Heart left ventricle (tissue), 16 donors: ENCODE results near the gene KLHL6. TPM values are rescaled to one million over a fixed set of nuclear protein-coding genes. Genes with fewer than 3 reads are reported as not detected.

Source experiments
- ATAC-seq, 4 donors: fragments of 200-7000 bp; cut with Tn5 transposase; one replicate each; pipeline ENCODE4 v1.9.1; 2020 to 2022; ENCODE audit warnings: moderate library complexity in 4 of 4, mild to moderate bottlenecking in 3 of 4, moderate number of reproducible peaks in 1 of 4
- DNase-seq, 5 donors: peaks; one replicate each; pipeline ENCODE4 v3.0.0-alpha.2; 2020
- H3K27ac ChIP-seq, 12 donors: fragments of 200-600 bp; sonication (generic) in 4 of 12; one replicate each; pipeline versions ENCODE4 v1.5.0 to v1.8.0; 2016 to 2022; ENCODE audit warnings: mild to moderate bottlenecking in 2 of 12
- H3K27me3 ChIP-seq, 9 donors: fragments of 200-600 bp; sonication (generic) in 2 of 9; one replicate each; pipeline versions ENCODE4 v1.5.1 to v1.8.0; 2016 to 2022; ENCODE audit warnings: mild to moderate bottlenecking in 3 of 9
- H3K36me3 ChIP-seq, 9 donors: fragments of 200-600 bp; sonication (generic) in 2 of 9; one replicate each; pipeline versions ENCODE4 v1.5.0 to v1.8.0; 2018 to 2022; ENCODE audit warnings: mild to moderate bottlenecking in 2 of 9
- H3K4me1 ChIP-seq, 12 donors: fragments of 200-600 bp; sonication (generic) in 4 of 12; one replicate each; pipeline versions ENCODE4 v1.5.0 to v1.8.0; 2016 to 2022; ENCODE audit warnings: mild to moderate bottlenecking in 3 of 12
- H3K4me3 ChIP-seq, 12 donors: fragments of 200-600 bp; sonication (generic) in 4 of 12; one replicate each; pipeline versions ENCODE4 v1.5.0 to v1.8.0; 2017 to 2022; ENCODE audit warnings: mild to moderate bottlenecking in 9 of 12, moderate library complexity in 4 of 12
- H3K9me3 ChIP-seq, 12 donors: fragments of 200-600 bp; sonication (generic) in 4 of 12; one replicate each; pipeline versions ENCODE4 v1.5.0 to v1.8.0; 2016 to 2022; ENCODE audit warnings: mild to moderate bottlenecking in 1 of 12
- CTCF ChIP-seq, 12 donors: fragments of 200-600 bp; sonication (generic) in 4 of 12; IDR thresholded peaks; one replicate each; pipeline versions ENCODE4 v1.5.0 to v1.8.0; 2018 to 2022; ENCODE audit warnings: antibody characterized with exemption in 12 of 12, mild to moderate bottlenecking in 5 of 12
- POLR2A ChIP-seq, 2 donors: fragments of 450-650 bp; IDR thresholded peaks; one replicate each; pipeline ENCODE4 v1.6.1; 2017; ENCODE audit warnings: antibody characterized with exemption in 2 of 2, mild to moderate bottlenecking in 2 of 2, moderate library complexity in 2 of 2
- WGBS, 4 donors: extraction: QIAGEN DNeasy Blood & Tissue Kit in 2 of 4; methylation state at CpG; one replicate each; pipeline versions ENCODE4 v1.1.5 to v1.1.7; 2013 to 2018; 5-methylcytosine and 5-hydroxymethylcytosine counted together
- intact Hi-C, 10 donors: fragments of 100-400 bp; cut with DNase I; formaldehyde crosslinking; loops; one replicate each; pipeline versions ENCODE4 v1.11.1 to v1.14.2; 2022
- polyA plus RNA-seq, 2 donors: library from polyadenylated mRNA; stranded (reverse); fragments of 200-250 nt; gene quantifications; one replicate each; pipeline ENCODE4 v1.2.3, GENCODE V29; 2013
- total RNA-seq, 9 donors: library from RNA; depleted of rRNA in 2 of 9; stranded (reverse); fragments of >200 nt in 2 of 9; fragmentation: NEBNext Ultra II Directional in 3 of 9; extraction: Animal tissue kit (Norgen Biotek cat#: 25700) in 3 of 9; gene quantifications; one replicate each; pipeline versions ENCODE4 v1.1.0 to v1.2.4, GENCODE V29; 2016 to 2023
- donor health status: ischemic (EF 13 %, LVEDD 7.1; RV severe dilation, severe dysfunction).
- donor health status: healthy with polysubstance abuse.
- donor health status: DM: no; HTN: yes; CAD: no.
- donor health status: DM: no; HTN: no; CAD: no.
- donor health status: ischemic (EF 25% LVEDD 6.9; RV normal size, moderate dysfunction).
- donor health status: ischemic (EF 25% LVEDD 5.7; RV mildly dilated, moderate dysfunction).
- donor health status: healthy.
- donor health status: DM: yes; HTN: yes; CAD: no.
- donor health status: ischemic (EF 35%, LVEDD 5.7; RV mildly dilated, moderate dysfunction).
- donor health status: nonischemic (EF 11% LVEDD 7.7; RV severe dilation, severe dysfunction).
- donor health status: DM: yes; HTN: yes; CAD: no.
- donor health status: PGD.
- donor health status: ischemic (EF 29% LVEDD 5.4; RV normal size, mild dysfunction).
- donor health status: nonischemic (EF 23%, LVEDD 6.1; RV moderate dilation, normal function).

KLHL6 gene
- total and polyA plus RNA-seq, 11 donors = 0.46 to 8.1 (median 0.83) TPM

- Histone ChIP-seq H3K4me3 (no peak overlapping the region), H3K27me3 (no peaks in the 10 kb centered on the region), H3K27ac (peak overlapping the region in 1 of 12 donors; percentile 71), H3K9me3 (peaks cover 0 to 6% (median 0%) of the 10 kb centered on the region in 12 donors), H3K36me3 (no peaks in the 10 kb centered on the region), H3K4me1 (peaks cover 0 to 71% (median under 1%) of the 10 kb centered on the region in 12 donors)
- ATAC-seq (no peak), DNase-seq (no peak)
- no peak for TF ChIP-seq CTCF (IDR thresholded peaks at IDR 0.05)
- no peak for TF ChIP-seq POLR2A (IDR thresholded peaks at IDR 0.05)
- 89 to 93% (median 90%) methylated on average over 9 of the region's 9 CpGs for WGBS, 4 donors
- intact Hi-C loops = no loop called here
These were observed 19.1 kb downstream of the KLHL6 start for GRCh38 chr3:183536238-183536880.

GRCh38 chr3:183534249-183534648, 21.3 kb downstream of the KLHL6 start:
- no peak overlapping the region for H3K27ac ChIP-seq
- H3K4me3 ChIP-seq = no peak overlapping the region
- WGBS, 4 donors = 91 to 98% (median 97%) methylated on average over 4 of the region's 4 CpGs
- H3K27me3 ChIP-seq = no peaks in the 10 kb centered on the region
- no peaks in the 10 kb centered on the region for H3K36me3 ChIP-seq
- ATAC-seq (no peak), DNase-seq (no peak)
- H3K9me3 ChIP-seq = peaks cover 0 to 6% (median 0%) of the 10 kb centered on the region in 12 donors
- H3K4me1 ChIP-seq = peaks cover 0 to 68% (median 4%) of the 10 kb centered on the region in 12 donors
- TF ChIP-seq POLR2A (IDR thresholded peaks at IDR 0.05) (no peak), CTCF (IDR thresholded peaks at IDR 0.05) (no peak)
- intact Hi-C loops = no loop called here

DNA sequence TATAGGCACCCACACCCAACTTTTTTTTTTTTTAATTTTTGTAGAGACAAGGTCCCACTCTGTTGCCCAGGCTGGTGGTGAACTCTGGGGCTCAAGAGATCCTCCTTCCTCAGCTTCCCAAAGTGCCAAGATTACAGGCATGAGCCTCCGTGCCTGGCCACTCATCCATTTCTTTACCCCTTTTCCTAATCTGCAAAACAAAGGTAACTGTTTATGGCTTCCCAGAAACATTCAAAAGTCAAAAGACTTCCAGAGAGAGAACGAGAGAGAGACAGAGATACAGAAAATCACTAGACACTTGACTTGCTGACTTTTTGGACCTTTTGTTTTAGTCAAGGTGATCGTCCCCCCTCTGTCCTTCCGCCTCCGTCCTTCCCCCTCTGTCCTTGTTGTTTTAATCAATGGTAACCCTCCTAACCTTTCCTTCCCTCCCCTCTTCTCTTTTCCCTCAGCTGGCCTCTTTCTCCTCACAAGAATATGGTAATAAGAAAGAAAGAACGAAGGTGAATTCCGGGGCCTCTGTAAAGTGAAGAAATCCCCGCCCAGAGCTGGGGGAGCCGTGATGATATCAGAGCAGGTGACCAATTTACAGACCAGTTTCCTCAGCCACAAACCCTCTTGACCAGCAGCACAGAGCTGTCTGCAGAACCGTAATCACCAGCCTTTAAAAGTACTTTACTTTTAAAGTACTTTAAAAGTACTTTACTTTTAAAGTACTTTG, 21.9 kb downstream of the KLHL6 start:
- Histone ChIP-seq H3K27me3 (no peaks in the 10 kb centered on the region), H3K4me3 (no peak overlapping the region), H3K9me3 (peaks cover 0 to 6% (median 0%) of the 10 kb centered on the region in 12 donors), H3K27ac (no peak overlapping the region), H3K36me3 (no peaks in the 10 kb centered on the region), H3K4me1 (peaks cover 0 to 61% (median 4%) of the 10 kb centered on the region in 12 donors)
- DNase-seq (no peak), ATAC-seq (no peak)
- no peak for TF ChIP-seq CTCF (IDR thresholded peaks at IDR 0.05)
- TF ChIP-seq POLR2A (IDR thresholded peaks at IDR 0.05) = no peak
- intact Hi-C loops = no loop called here
- 58 to 67% (median 60%) methylated on average over 10 of the region's 10 CpGs for WGBS, 4 donors

- Histone ChIP-seq H3K27me3 (no peaks in the 10 kb centered on the region), H3K9me3 (peaks cover 0 to 6% (median 0%) of the 10 kb centered on the region in 12 donors), H3K4me3 (no peak overlapping the region), H3K36me3 (no peaks in the 10 kb centered on the region), H3K4me1 (peaks cover 0 to 56% (median 4%) of the 10 kb centered on the region in 12 donors), H3K27ac (no peak overlapping the region)
- no peak for TF ChIP-seq CTCF (IDR thresholded peaks at IDR 0.05)
- no peak for TF ChIP-seq POLR2A (IDR thresholded peaks at IDR 0.05)
- DNase-seq = no peak
- 61 to 69% (median 65%) methylated on average over 6 of the region's 6 CpGs for WGBS, 4 donors
- ATAC-seq = no peak
- intact Hi-C loops = no loop called here
These were observed 22.7 kb downstream of the KLHL6 start for GRCh38 chr3:183532620-183533411.
